Spleen (tissue), 7 donors: ENCODE results near the gene COL4A2.

ENCODE experiments used
- POLR2A ChIP-seq, 3 donors: fragments of 450-650 bp; IDR thresholded peaks; one replicate each; pipeline ENCODE4 v1.5.1; 2017; ENCODE audit warnings: antibody characterized with exemption in 3 of 3, mild to moderate bottlenecking in 1 of 3
- POLR2AphosphoS5 ChIP-seq, 3 donors: sonication (generic); formaldehyde crosslinking; IDR thresholded peaks; one replicate each; pipeline ENCODE4 v1.5.1; 2017; ENCODE audit warnings: antibody characterized with exemption in 3 of 3
- TF ChIP-seq, protein P1 (sequence below), 11 experiments: fragments of 200-600 bp in 7 of 11; fragments of 450-650 bp in 4 of 11; sonication (generic) in 4 of 11; IDR thresholded peaks in 8 of 11; conservative IDR thresholded peaks in 3 of 11; 1 replicate in 7 of 11; 2 replicates in 4 of 11; pipeline versions ENCODE4 v1.4.0 to v1.8.0; 2016 to 2021; ENCODE audit warnings: antibody characterized with exemption in 11 of 11, inconsistent platforms in 4 of 11, mild to moderate bottlenecking in 1 of 11
- donor health status: DM: no; HTN: no; CAD: no; lungs with moderate emphysema.
- donor health status: DM: no; HTN: no; CAD: no.
- donor health status: DM: no; HTN: no; CAD: no.

DNA sequence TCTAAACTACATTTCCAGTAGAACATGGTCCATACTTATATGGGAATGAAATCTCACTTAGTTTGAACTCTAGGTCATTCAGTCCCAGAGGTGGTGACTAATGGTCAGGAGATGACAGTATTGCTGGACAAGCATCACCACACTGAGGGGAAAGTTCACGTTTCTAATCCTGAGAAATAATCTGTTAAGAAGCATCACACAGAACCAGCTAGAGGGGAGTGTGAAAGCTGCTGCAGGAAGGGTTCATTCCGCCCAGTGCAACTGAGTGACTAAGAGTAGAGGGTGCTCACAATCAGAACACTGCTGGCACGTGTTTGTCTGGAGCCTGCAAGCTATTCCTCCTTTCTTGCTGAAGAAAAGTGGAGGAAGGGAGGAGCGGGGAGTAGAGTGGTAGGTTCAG, 2.8 kb upstream of the COL4A2 start:
- TF ChIP-seq, protein P1, sequence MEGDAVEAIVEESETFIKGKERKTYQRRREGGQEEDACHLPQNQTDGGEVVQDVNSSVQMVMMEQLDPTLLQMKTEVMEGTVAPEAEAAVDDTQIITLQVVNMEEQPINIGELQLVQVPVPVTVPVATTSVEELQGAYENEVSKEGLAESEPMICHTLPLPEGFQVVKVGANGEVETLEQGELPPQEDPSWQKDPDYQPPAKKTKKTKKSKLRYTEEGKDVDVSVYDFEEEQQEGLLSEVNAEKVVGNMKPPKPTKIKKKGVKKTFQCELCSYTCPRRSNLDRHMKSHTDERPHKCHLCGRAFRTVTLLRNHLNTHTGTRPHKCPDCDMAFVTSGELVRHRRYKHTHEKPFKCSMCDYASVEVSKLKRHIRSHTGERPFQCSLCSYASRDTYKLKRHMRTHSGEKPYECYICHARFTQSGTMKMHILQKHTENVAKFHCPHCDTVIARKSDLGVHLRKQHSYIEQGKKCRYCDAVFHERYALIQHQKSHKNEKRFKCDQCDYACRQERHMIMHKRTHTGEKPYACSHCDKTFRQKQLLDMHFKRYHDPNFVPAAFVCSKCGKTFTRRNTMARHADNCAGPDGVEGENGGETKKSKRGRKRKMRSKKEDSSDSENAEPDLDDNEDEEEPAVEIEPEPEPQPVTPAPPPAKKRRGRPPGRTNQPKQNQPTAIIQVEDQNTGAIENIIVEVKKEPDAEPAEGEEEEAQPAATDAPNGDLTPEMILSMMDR (IDR thresholded peaks at IDR 0.05 in 8 of 11, conservative IDR thresholded peaks at IDR 0.05 in 3 of 11) = no peak
- no peak for TF ChIP-seq POLR2A (IDR thresholded peaks at IDR 0.05)
- TF ChIP-seq POLR2AphosphoS5 (IDR thresholded peaks at IDR 0.05) = peak in 1 of 3 donors; percentile 64
